GM12878 (cell line): ENCODE results near the gene TOMM20L. TPM values are rescaled to one million over a fixed set of nuclear protein-coding genes. Genes with fewer than 3 reads are reported as not detected.
"Not testable (repeated sequence)": the region's sequence is repeated elsewhere in the genome, so short reads cannot be mapped to it uniquely, and the experiment has no call there.

Source experiments
- ATAC-seq: fragments of 200-7000 bp; cut with Tn5 transposase; 3 replicates; pipeline ENCODE4 v1.9.1; 2020; ENCODE audit warnings: mild to moderate bottlenecking, moderate library complexity
- BruUV-seq: library from RNA; stranded (reverse); fragments of 400-500 nt; replicated peaks from 2 replicates; lab custom pipeline; 2021; lab: Mats Ljungman, UMichigan
- CTCF ChIA-PET: fragments of 300-600 bp; sonication (Branson Sonifier 250); formaldehyde crosslinking; extraction: SDS; loops from one replicate; lab custom pipeline; 2021; ENCODE audit warnings: inconsistent platforms; lab: Yijun Ruan, JAX
- POLR2A ChIA-PET: fragments of 350-600 bp; formaldehyde crosslinking; extraction: SDS; loops from one replicate; lab custom pipeline; 2021; ENCODE audit warnings: inconsistent platforms; lab: Charles Lee
- RAD21 ChIA-PET: fragments of 300-600 bp; sonication (Branson Sonifier 250); formaldehyde crosslinking; loops from one replicate; lab custom pipeline; 2023; ENCODE audit warnings: antibody characterized with exemption; ENCODE audit not compliant: unreplicated experiment; lab: Charles Lee
- SMC1A ChIA-PET: fragments of 300-600 bp; sonication (Branson Sonifier 250); formaldehyde crosslinking; loops from one replicate; lab custom pipeline; 2023; ENCODE audit not compliant: unreplicated experiment, uncharacterized antibody; lab: Charles Lee
- DNase-seq: peaks from one replicate; pipeline ENCODE4 v3.0.0-alpha.2; 2011; ENCODE audit warnings: low read depth, low spot score
- FAIRE-seq: peaks from 3 replicates; lab custom pipeline; 2011; peaks lifted over from hg19 to GRCh38; lab: Jason Lieb, UNC
- H2AFZ ChIP-seq: 2 replicates; pipeline ENCODE4 v1.6.0; 2011; ENCODE audit warnings: low read depth, low read length, control low read depth; ENCODE audit not compliant: control insufficient read depth
- H3K27ac ChIP-seq: 2 replicates; pipeline ENCODE4 v1.5.1; 2011; ENCODE audit warnings: control low read depth; ENCODE audit not compliant: control insufficient read depth, insufficient read depth
- H3K27me3 ChIP-seq, 2 experiments: replicated peaks in 1 of 2; 2 replicates each; pipeline versions ENCODE4 v1.6.0 to v1.6.1; 2011; ENCODE audit warnings: low read length in 1 of 2; ENCODE audit not compliant: control insufficient read depth in 2 of 2, insufficient read depth in 2 of 2
- H3K36me3 ChIP-seq, 2 experiments: 2 replicates each; pipeline ENCODE4 v1.5.1; 2011; ENCODE audit warnings: low read length in 1 of 2; ENCODE audit not compliant: control insufficient read depth in 2 of 2, insufficient read depth in 2 of 2
- H3K4me1 ChIP-seq: 2 replicates; pipeline ENCODE4 v1.6.1; 2011; ENCODE audit warnings: mild to moderate bottlenecking, low read length, moderate library complexity, mixed read lengths; ENCODE audit not compliant: control insufficient read depth, insufficient read depth
- H3K4me2 ChIP-seq: 2 replicates; pipeline ENCODE4 v1.6.0; 2011; ENCODE audit warnings: control low read depth; ENCODE audit not compliant: control insufficient read depth, insufficient read depth
- H3K4me3 ChIP-seq: fragments of 200-600 bp; sonication (generic); 2 replicates; pipeline ENCODE4 v1.5.1; 2016
- H3K79me2 ChIP-seq: 2 replicates; pipeline ENCODE4 v1.6.0; 2011; ENCODE audit warnings: low read length; ENCODE audit not compliant: control insufficient read depth, insufficient read depth
- H3K9ac ChIP-seq: 2 replicates; pipeline ENCODE4 v1.8.0; 2011; ENCODE audit warnings: low read length, control low read depth, mixed read lengths; ENCODE audit not compliant: control insufficient read depth, insufficient read depth
- H3K9me3 ChIP-seq: replicated peaks from 3 replicates; pipeline ENCODE4 v1.5.1; 2011; ENCODE audit warnings: mild to moderate bottlenecking, low read length; ENCODE audit not compliant: control insufficient read depth, insufficient read depth
- H4K20me1 ChIP-seq: 2 replicates; pipeline ENCODE4 v1.6.0; 2011; ENCODE audit not compliant: control insufficient read depth, insufficient read depth
- BACH1 ChIP-seq: fragments of 450-650 bp; IDR thresholded peaks from 2 replicates; pipeline ENCODE4 v1.6.1; 2017; ENCODE audit warnings: mild to moderate bottlenecking, borderline replicate concordance
- SMC3 ChIP-seq: IDR thresholded peaks from 2 replicates; pipeline ENCODE4 v1.6.1; 2011; ENCODE audit warnings: low read length, improper control_type of control experiment, borderline replicate concordance
- WGBS: methylation state at CpG from one replicate; pipeline ENCODE4 v1.1.6; 2016; ENCODE audit warnings: low lambda C conversion rate; ENCODE audit not compliant: insufficient replicate concordance, insufficient coverage; ENCODE audit errors: missing lambda C conversion rate; 5-methylcytosine and 5-hydroxymethylcytosine counted together
- in situ Hi-C: fragments of 300-500 bp; cut with MboI; formaldehyde crosslinking; loops from 9 replicates; pipeline ENCODE4 v1.14.3; 2018; ENCODE audit warnings: mixed read lengths
- intact Hi-C: fragments of 100-400 bp; cut with micrococcal nuclease; formaldehyde crosslinking; loops from one replicate; pipeline ENCODE4 v1.14.2; 2022; ENCODE audit not compliant: unreplicated experiment
- polyA plus RNA-seq, 11 experiments: library from polyadenylated mRNA; depleted of rRNA in 4 of 11; unstranded in 6 of 11; stranded (reverse) in 5 of 11; fragments of >200 nt; fragmentation: Nextera tagmentation in 4 of 11; fragmentation: Illumina TruSeq in 1 of 11; extraction: Ambion mirVana in 4 of 11; extraction: Trizol in 1 of 11; gene quantifications; 1 replicate in 1 of 11; 2 replicates in 10 of 11; pipeline versions ENCODE4 v1.2.1 to v1.2.3, GENCODE V29; 2011 to 2016; ENCODE audit warnings: inconsistent platforms in 2 of 11, missing spikeins in 2 of 11, low read depth in 1 of 11
- total RNA-seq, 4 experiments: library from RNA; depleted of rRNA in 3 of 4; stranded (reverse); fragments of >200 nt in 3 of 4; fragmentation: Illumina TruSeq in 1 of 4; extraction: Trizol in 1 of 4; gene quantifications; 2 replicates each; pipeline versions ENCODE4 v1.2.1 to v1.2.3, GENCODE V29; 2013 to 2021
- TF ChIP-seq, protein P1 (sequence below), 3 experiments: IDR thresholded peaks in 2 of 3; conservative IDR thresholded peaks in 1 of 3; 2 replicates each; pipeline ENCODE4 v1.5.1; 2011; ENCODE audit warnings: low read depth in 3 of 3, low read length in 3 of 3, mild to moderate bottlenecking in 3 of 3, control low read depth in 2 of 3, moderate library complexity in 2 of 3, inconsistent platforms in 1 of 3, mixed read lengths in 1 of 3; ENCODE audit not compliant: control insufficient read depth in 2 of 3, insufficient read depth in 1 of 3; ENCODE audit errors: extremely low read depth in 1 of 3
- TF ChIP-seq, protein P2 (sequence below): fragments of 150-350 bp; IDR thresholded peaks from 2 replicates; pipeline ENCODE4 v1.6.1; 2014; ENCODE audit warnings: mild to moderate bottlenecking, low read depth, low read length

TOMM20L gene
- total and polyA plus RNA-seq, 10 of the 15 experiments (the other 5 are each of a cell fraction or from before 2014, with no cell fraction given) = 0.28 TPM; not detected in 9

DNA sequence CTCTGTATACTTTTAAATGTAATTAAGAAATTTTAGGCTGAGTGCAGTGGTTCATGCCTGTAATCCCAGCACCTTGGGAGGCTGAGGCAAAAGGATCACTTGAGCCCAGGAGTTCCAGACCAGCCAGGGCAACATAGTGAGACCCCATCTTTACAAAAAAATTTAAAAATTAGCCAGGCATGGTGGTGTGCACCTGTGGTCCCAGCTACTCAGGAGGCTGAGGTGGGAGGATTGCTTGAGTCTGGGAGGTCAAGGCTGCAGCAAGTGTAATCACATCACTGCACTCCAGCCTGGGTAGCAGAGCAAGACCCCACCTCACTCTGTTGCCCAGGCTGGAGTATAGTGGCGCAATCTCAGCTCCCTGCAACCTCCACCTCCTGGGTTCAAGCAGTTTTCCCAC, 33.5 kb upstream of the TOMM20L start:
- H3K79me2 ChIP-seq, ATAC-seq, BruUV-seq, SMC1A ChIA-PET, H3K27ac ChIP-seq, H3K4me1 ChIP-seq, DNase-seq, in situ Hi-C loops, H3K9ac ChIP-seq, RAD21 ChIA-PET, H3K4me2 ChIP-seq, FAIRE-seq, H3K27me3 ChIP-seq, POLR2A ChIA-PET, H3K9me3 ChIP-seq, H2AFZ ChIP-seq, H4K20me1 ChIP-seq, H3K4me3 ChIP-seq: not testable (repeated sequence)
- intact Hi-C loops = loop anchor here (2.0 kb wide), 1 partner anchor 253 kb away; no protein-coding TSS in a partner anchor
- peaks cover 3 to 10% of the 10 kb centered on the region in 2 experiments; a peak in 2 of 4 replicates for H3K36me3 ChIP-seq
- WGBS = 100% methylated on average over 1 of the region's 1 CpG
- CTCF ChIA-PET = interaction anchor here (0.6 to 1.3 kb wide), 4 partner anchors 11 to 596 kb away, joined by 3 to 5 read pairs (median 4); no protein-coding TSS in a partner anchor

DNA sequence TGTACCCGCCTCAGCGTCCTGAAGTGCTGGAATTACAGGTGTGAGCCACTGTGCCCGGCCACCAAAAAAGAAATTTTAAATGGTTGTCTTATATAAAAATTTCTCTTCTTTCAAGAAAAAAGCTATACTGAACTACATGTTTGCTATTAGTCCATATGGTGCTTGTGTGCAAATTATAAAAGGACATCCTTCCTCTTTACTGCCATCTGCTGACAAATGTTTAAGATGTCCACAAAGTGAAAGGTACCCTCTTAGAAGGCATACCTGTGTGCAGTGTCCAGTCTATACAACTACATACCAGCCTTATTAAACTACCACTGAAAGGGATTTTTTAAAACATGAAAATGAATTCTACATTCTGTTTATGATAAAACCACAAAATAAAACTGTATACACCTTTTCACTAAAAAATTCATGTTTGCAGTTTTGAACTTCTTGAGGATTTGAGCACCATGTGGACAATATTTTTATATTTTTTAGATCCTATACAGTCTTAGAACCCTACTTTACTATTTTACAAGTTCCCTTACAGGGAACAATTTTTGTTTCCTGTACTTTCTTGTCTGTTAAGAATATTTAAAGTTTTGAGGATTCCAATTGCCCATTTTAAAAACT, 32.8 kb upstream of the TOMM20L start:
- H3K4me3 ChIP-seq = no peak overlapping the region
- H3K27me3 ChIP-seq = no peaks in the 10 kb centered on the region
- H3K79me2 ChIP-seq = no peaks in the 10 kb centered on the region
- RAD21 ChIA-PET = no interaction called here
- SMC1A ChIA-PET = no interaction called here
- 100% methylated on average over 3 of the region's 3 CpGs for WGBS
- H3K9me3 ChIP-seq = no peaks in the 10 kb centered on the region
- TF ChIP-seq SMC3 (peak; percentile 25; the same call in 1 of the 2 replicates), BACH1 (no peak)
- TF ChIP-seq, protein P1, sequence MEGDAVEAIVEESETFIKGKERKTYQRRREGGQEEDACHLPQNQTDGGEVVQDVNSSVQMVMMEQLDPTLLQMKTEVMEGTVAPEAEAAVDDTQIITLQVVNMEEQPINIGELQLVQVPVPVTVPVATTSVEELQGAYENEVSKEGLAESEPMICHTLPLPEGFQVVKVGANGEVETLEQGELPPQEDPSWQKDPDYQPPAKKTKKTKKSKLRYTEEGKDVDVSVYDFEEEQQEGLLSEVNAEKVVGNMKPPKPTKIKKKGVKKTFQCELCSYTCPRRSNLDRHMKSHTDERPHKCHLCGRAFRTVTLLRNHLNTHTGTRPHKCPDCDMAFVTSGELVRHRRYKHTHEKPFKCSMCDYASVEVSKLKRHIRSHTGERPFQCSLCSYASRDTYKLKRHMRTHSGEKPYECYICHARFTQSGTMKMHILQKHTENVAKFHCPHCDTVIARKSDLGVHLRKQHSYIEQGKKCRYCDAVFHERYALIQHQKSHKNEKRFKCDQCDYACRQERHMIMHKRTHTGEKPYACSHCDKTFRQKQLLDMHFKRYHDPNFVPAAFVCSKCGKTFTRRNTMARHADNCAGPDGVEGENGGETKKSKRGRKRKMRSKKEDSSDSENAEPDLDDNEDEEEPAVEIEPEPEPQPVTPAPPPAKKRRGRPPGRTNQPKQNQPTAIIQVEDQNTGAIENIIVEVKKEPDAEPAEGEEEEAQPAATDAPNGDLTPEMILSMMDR (IDR thresholded peaks at IDR 0.05 in 2 of 3, conservative IDR thresholded peaks at IDR 0.05 in 1 of 3; ENCODE audit: control insufficient read depth in 2 of 3, extremely low read depth in 1 of 3, insufficient read depth in 1 of 3, low read depth in 3 of 3, low read length in 3 of 3) = peak; percentile 27 to 40 (median 28); a peak in 4 of 6 replicates
- TF ChIP-seq, protein P2, sequence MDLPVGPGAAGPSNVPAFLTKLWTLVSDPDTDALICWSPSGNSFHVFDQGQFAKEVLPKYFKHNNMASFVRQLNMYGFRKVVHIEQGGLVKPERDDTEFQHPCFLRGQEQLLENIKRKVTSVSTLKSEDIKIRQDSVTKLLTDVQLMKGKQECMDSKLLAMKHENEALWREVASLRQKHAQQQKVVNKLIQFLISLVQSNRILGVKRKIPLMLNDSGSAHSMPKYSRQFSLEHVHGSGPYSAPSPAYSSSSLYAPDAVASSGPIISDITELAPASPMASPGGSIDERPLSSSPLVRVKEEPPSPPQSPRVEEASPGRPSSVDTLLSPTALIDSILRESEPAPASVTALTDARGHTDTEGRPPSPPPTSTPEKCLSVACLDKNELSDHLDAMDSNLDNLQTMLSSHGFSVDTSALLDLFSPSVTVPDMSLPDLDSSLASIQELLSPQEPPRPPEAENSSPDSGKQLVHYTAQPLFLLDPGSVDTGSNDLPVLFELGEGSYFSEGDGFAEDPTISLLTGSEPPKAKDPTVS = no peak
- no peak overlapping the region for H3K27ac ChIP-seq
- H3K4me1 ChIP-seq = no peaks in the 10 kb centered on the region
- DNase-seq (no peak), ATAC-seq (peak; percentile 80), FAIRE-seq (no peak)
- peaks cover 3 to 10% of the 10 kb centered on the region in 2 experiments; a peak in 2 of 4 replicates for H3K36me3 ChIP-seq
- intact Hi-C loops = loop anchor here (2.0 kb wide), 1 partner anchor 254 kb away; no protein-coding TSS in a partner anchor
- POLR2A ChIA-PET = interaction anchor here (0.9 kb wide), 1 partner anchor 41 kb away, joined by 3 read pairs; no protein-coding TSS in a partner anchor
- in situ Hi-C loops = no loop called here
- CTCF ChIA-PET = interaction anchor here (0.6 to 1.4 kb wide), 5 partner anchors 11 to 595 kb away, joined by 3 to 5 read pairs (median 4); no protein-coding TSS in a partner anchor
- H4K20me1 ChIP-seq = no peaks in the 10 kb centered on the region
- H3K4me2 ChIP-seq = no peak overlapping the region
- no TSS peak for BruUV-seq
- H3K9ac ChIP-seq = no peak overlapping the region
- no peak overlapping the region for H2AFZ ChIP-seq
